ENCODE measurements around the gene HCN3. TPM values are rescaled to one million over a fixed set of nuclear protein-coding genes. Genes with fewer than 3 reads are reported as not detected.

HCN3 gene
- total RNA-seq, 1 experiment from 2014 or later, result 7.5 TPM

GRCh38 chr1:155300024-155300423 is 22.8 kb downstream of the HCN3 start:
- Histone ChIP-seq H3K4me1 (replicated peaks; ENCODE audit: insufficient read depth) (no peaks in the 10 kb centered on the region), H3K4me3 (no peak overlapping the region), H4K20me1 (ENCODE audit: insufficient read depth) (no peaks in the 10 kb centered on the region), H3K4me2 (no peak overlapping the region), H3K27me3 (ENCODE audit: insufficient read depth, low read depth) (no peaks in the 10 kb centered on the region), H3K79me2 (ENCODE audit: low read depth) (no peaks in the 10 kb centered on the region), H2AFZ (no peak overlapping the region), H3K27ac (no peak overlapping the region), H3K36me3 (ENCODE audit: low read depth) (no peaks in the 10 kb centered on the region), H3F3A (ENCODE audit: insufficient read depth, low read depth) (no peaks in the 10 kb centered on the region), H3K9me3 (ENCODE audit: insufficient read depth, low read depth) (no peaks in the 10 kb centered on the region), H3K9me2 (ENCODE audit: insufficient read depth) (no peaks in the 10 kb centered on the region)
- no TSS peak for BruUV-seq (replicated peaks)
- CTCF ChIA-PET, result no interaction called here
- TF ChIP-seq EZH2 (IDR thresholded peaks at IDR 0.05; ENCODE audit: low read depth), result no peak
- TF ChIP-seq, protein P1, sequence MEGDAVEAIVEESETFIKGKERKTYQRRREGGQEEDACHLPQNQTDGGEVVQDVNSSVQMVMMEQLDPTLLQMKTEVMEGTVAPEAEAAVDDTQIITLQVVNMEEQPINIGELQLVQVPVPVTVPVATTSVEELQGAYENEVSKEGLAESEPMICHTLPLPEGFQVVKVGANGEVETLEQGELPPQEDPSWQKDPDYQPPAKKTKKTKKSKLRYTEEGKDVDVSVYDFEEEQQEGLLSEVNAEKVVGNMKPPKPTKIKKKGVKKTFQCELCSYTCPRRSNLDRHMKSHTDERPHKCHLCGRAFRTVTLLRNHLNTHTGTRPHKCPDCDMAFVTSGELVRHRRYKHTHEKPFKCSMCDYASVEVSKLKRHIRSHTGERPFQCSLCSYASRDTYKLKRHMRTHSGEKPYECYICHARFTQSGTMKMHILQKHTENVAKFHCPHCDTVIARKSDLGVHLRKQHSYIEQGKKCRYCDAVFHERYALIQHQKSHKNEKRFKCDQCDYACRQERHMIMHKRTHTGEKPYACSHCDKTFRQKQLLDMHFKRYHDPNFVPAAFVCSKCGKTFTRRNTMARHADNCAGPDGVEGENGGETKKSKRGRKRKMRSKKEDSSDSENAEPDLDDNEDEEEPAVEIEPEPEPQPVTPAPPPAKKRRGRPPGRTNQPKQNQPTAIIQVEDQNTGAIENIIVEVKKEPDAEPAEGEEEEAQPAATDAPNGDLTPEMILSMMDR (conservative IDR thresholded peaks at IDR 0.05), result no peak
- DNase-seq, result no peak
- POLR2A ChIA-PET (ENCODE audit: unreplicated experiment), result no interaction called here
- intact Hi-C loops (cut with micrococcal nuclease; ENCODE audit: unreplicated experiment), result no loop called here

DNA sequence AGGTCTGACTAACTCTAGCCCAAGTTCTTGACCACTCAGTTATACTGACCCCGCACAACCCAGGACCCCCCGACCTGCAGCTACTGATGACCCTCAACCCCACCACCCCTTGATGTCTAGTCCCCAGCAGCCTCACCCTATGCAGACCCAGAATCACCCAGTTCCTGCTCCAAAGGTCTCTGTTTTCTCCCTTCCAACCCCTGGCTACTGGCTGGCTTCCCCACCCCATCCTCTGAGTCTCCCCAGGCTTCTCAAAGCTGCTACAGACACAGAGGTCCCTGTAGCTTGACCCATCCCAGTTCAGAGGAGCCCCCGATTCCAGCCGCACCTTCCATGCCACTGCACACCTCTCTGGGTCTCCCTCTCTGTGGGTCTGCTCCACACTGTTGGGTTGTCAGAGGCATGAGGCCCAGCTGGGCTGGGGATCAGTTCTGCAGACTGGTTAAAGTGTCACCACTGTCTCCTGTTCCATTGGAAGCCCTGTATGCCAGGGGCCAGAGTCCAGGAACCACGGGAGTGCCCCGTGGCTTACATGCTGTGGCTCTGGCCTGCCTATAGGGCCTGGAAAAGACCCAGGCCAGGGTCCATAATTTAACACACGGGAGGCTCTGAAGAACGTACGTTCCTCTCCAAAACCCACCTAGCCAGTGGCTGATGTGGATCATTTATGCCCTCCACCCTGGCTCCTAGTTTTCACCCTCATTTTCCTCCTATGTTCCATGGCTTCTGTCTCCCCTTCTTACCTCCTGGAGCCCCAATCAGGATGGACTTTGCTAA is 23.5 kb downstream of the HCN3 start:
- H3F3A ChIP-seq (ENCODE audit: insufficient read depth, low read depth), result no peaks in the 10 kb centered on the region
- H3K27me3 ChIP-seq (ENCODE audit: insufficient read depth, low read depth), result no peaks in the 10 kb centered on the region
- TF ChIP-seq, protein P1 (conservative IDR thresholded peaks at IDR 0.05), result no peak
- TF ChIP-seq EZH2 (IDR thresholded peaks at IDR 0.05; ENCODE audit: low read depth), result no peak
- H3K9me2 ChIP-seq (ENCODE audit: insufficient read depth), result no peaks in the 10 kb centered on the region
- H3K27ac ChIP-seq, result no peak overlapping the region
- H4K20me1 ChIP-seq (ENCODE audit: insufficient read depth), result no peaks in the 10 kb centered on the region
- no peaks in the 10 kb centered on the region for H3K79me2 ChIP-seq (ENCODE audit: low read depth)
- POLR2A ChIA-PET (ENCODE audit: unreplicated experiment), result no interaction called here
- intact Hi-C loops (cut with micrococcal nuclease; ENCODE audit: unreplicated experiment), result no loop called here
- CTCF ChIA-PET, result no interaction called here
- no peak overlapping the region for H3K4me2 ChIP-seq
- no peak overlapping the region for H2AFZ ChIP-seq
- H3K4me3 ChIP-seq, result no peak overlapping the region
- no peaks in the 10 kb centered on the region for H3K36me3 ChIP-seq (ENCODE audit: low read depth)
- DNase-seq, result no peak
- no TSS peak for BruUV-seq (replicated peaks)
- H3K4me1 ChIP-seq (replicated peaks; ENCODE audit: insufficient read depth), result no peaks in the 10 kb centered on the region
- H3K9me3 ChIP-seq (ENCODE audit: insufficient read depth, low read depth), result no peaks in the 10 kb centered on the region

GRCh38 chr1:155301342-155301841 is 24.1 kb downstream of the HCN3 start, which contains the start of gene PKLR:
Gene PKLR, minus strand, starts transcription at chr1:155301438. Its CDS starts 43 bp downstream, at chr1:155301395.
- Histone ChIP-seq H3F3A (ENCODE audit: insufficient read depth, low read depth) (no peaks in the 10 kb centered on the region), H3K4me1 (replicated peaks; ENCODE audit: insufficient read depth) (no peaks in the 10 kb centered on the region), H3K36me3 (ENCODE audit: low read depth) (no peaks in the 10 kb centered on the region), H3K79me2 (ENCODE audit: low read depth) (no peaks in the 10 kb centered on the region), H2AFZ (no peak within 1 kb of the TSS), H3K9me2 (ENCODE audit: insufficient read depth) (no peaks in the 10 kb centered on the region), H4K20me1 (ENCODE audit: insufficient read depth) (no peaks in the 10 kb centered on the region), H3K9me3 (ENCODE audit: insufficient read depth, low read depth) (no peaks in the 10 kb centered on the region), H3K4me2 (no peak within 1 kb of the TSS), H3K4me3 (no peak within 1 kb of the TSS), H3K27me3 (ENCODE audit: insufficient read depth, low read depth) (no peaks in the 10 kb centered on the region), H3K27ac (no peak within 1 kb of the TSS)
- ChIA-PET CTCF (no interaction called here), POLR2A (ENCODE audit: unreplicated experiment) (interaction anchor here (0.6 kb wide), 1 partner anchor 812 kb away, joined by 3 read pairs; no protein-coding TSS in a partner anchor)
- no TSS peak for BruUV-seq (replicated peaks)
- TF ChIP-seq, protein P1 (conservative IDR thresholded peaks at IDR 0.05), result no peak
- no peak for TF ChIP-seq EZH2 (IDR thresholded peaks at IDR 0.05; ENCODE audit: low read depth)
- intact Hi-C loops (cut with micrococcal nuclease; ENCODE audit: unreplicated experiment), result no loop called here
- no peak for DNase-seq

All from PC-9 (cell line).